PC-9 (cell line): Measurements from ENCODE around the gene SAMD7.

Source experiments
- EZH2 ChIP-seq: fragments of 200-600 bp; sonication (generic); IDR thresholded peaks from 2 replicates; pipeline ENCODE4 v1.8.0; 2017; ENCODE audit warnings: antibody characterized with exemption, low read depth
- TF ChIP-seq, protein P1 (sequence below): fragments of 200-600 bp; sonication (generic); conservative IDR thresholded peaks from 2 replicates; pipeline ENCODE4 v1.6.1; 2017; ENCODE audit warnings: mixed run types, antibody characterized with exemption, mild to moderate bottlenecking, moderate library complexity

GRCh38 chr3:169965562-169966427, 54.4 kb downstream of the SAMD7 start:
- no peak for TF ChIP-seq EZH2
- TF ChIP-seq, protein P1, sequence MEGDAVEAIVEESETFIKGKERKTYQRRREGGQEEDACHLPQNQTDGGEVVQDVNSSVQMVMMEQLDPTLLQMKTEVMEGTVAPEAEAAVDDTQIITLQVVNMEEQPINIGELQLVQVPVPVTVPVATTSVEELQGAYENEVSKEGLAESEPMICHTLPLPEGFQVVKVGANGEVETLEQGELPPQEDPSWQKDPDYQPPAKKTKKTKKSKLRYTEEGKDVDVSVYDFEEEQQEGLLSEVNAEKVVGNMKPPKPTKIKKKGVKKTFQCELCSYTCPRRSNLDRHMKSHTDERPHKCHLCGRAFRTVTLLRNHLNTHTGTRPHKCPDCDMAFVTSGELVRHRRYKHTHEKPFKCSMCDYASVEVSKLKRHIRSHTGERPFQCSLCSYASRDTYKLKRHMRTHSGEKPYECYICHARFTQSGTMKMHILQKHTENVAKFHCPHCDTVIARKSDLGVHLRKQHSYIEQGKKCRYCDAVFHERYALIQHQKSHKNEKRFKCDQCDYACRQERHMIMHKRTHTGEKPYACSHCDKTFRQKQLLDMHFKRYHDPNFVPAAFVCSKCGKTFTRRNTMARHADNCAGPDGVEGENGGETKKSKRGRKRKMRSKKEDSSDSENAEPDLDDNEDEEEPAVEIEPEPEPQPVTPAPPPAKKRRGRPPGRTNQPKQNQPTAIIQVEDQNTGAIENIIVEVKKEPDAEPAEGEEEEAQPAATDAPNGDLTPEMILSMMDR: no peak
